Lower leg skin (tissue), 3 donors: ENCODE measurements around the gene TMED10.

Experiments
- CTCF ChIP-seq, 3 donors: fragments of 450-650 bp; IDR thresholded peaks; one replicate each; pipeline ENCODE4 v1.5.1; 2016; ENCODE audit warnings: antibody characterized with exemption in 3 of 3, mild to moderate bottlenecking in 3 of 3, moderate library complexity in 2 of 3
- POLR2A ChIP-seq, 2 donors: fragments of 450-650 bp; IDR thresholded peaks; one replicate each; pipeline ENCODE4 v1.6.1; 2016 to 2017; ENCODE audit warnings: antibody characterized with exemption in 2 of 2, mild to moderate bottlenecking in 1 of 2, moderate library complexity in 1 of 2

GRCh38 chr14:75167325-75167724, 9.1 kb downstream of the TMED10 start:
- TF ChIP-seq CTCF (IDR thresholded peaks at IDR 0.05), result no peak
- no peak for TF ChIP-seq POLR2A (IDR thresholded peaks at IDR 0.05)
